Stimulated activated CD8-positive, alpha-beta memory T cell treated with anti-CD3 and anti-CD28 coated beads, Interleukin-2, amount 100 ng/mL, for 48 hours (primary cell): ENCODE measurements around the gene FAM149B1.

Source experiments
- DNase-seq, 2 donors: peaks; one replicate each; pipeline ENCODE4 v3.0.0-alpha.2; 2020; ENCODE audit warnings: low read depth in 2 of 2

FAM149B1 gene

GRCh38 chr10:73174148-73174925, 6.4 kb downstream of the FAM149B1 start:
- DNase-seq = no peak

GRCh38 chr10:73182568-73182967, 14.6 kb downstream of the FAM149B1 start:
- no peak for DNase-seq

GRCh38 chr10:73183667-73184281, 15.9 kb downstream of the FAM149B1 start:
- DNase-seq = no peak

GRCh38 chr10:73186266-73186665, 18.3 kb downstream of the FAM149B1 start:
- no peak for DNase-seq

GRCh38 chr10:73190188-73190587, 22.3 kb downstream of the FAM149B1 start:
- DNase-seq = no peak

- no peak for DNase-seq
Measured at GRCh38 chr10:73205081-73205480, 37.2 kb downstream of the FAM149B1 start.

- no peak for DNase-seq
Measured at GRCh38 chr10:73205890-73206289, 38.0 kb downstream of the FAM149B1 start.

GRCh38 chr10:73206385-73206784, 38.5 kb downstream of the FAM149B1 start:
- no peak for DNase-seq

GRCh38 chr10:73207883-73208282, 40.0 kb downstream of the FAM149B1 start:
- no peak for DNase-seq

- no peak for DNase-seq
Measured at GRCh38 chr10:73209705-73210104, 41.8 kb downstream of the FAM149B1 start.

- DNase-seq = no peak
Measured at GRCh38 chr10:73210395-73211105, 42.6 kb downstream of the FAM149B1 start.

GRCh38 chr10:73211106-73211811, 43.3 kb downstream of the FAM149B1 start:
- no peak for DNase-seq

- DNase-seq = no peak
Measured at GRCh38 chr10:73215749-73216148, 47.8 kb downstream of the FAM149B1 start.

- DNase-seq = no peak
Measured at GRCh38 chr10:73217628-73218027, 49.7 kb downstream of the FAM149B1 start.

GRCh38 chr10:73218431-73219191, 50.7 kb downstream of the FAM149B1 start:
- DNase-seq = no peak

GRCh38 chr10:73219384-73219783, 51.5 kb downstream of the FAM149B1 start:
- DNase-seq = no peak

- DNase-seq = no peak
Measured at GRCh38 chr10:73220989-73221388, 53.1 kb downstream of the FAM149B1 start.

- no peak for DNase-seq
Measured at GRCh38 chr10:73225518-73225917, 57.6 kb downstream of the FAM149B1 start.

GRCh38 chr10:73226663-73227062, 58.7 kb downstream of the FAM149B1 start:
- DNase-seq = no peak

- no peak for DNase-seq
Measured at GRCh38 chr10:73228247-73228646, 60.3 kb downstream of the FAM149B1 start.

- no peak for DNase-seq
Measured at GRCh38 chr10:73229567-73229966, 61.6 kb downstream of the FAM149B1 start.
